Inferior parietal cortex (tissue), 1 donor: ENCODE data around the gene TMEM253.
A peak's percentile ranks its signal among the peaks of the same experiment; 100 is the strongest.

ENCODE experiments used
- DNase-seq: peaks from one replicate; pipeline ENCODE4 v3.0.0-alpha.2; 2016; ENCODE audit errors: extremely low spot score

TMEM253 gene

GRCh38 chr14:21090194-21090939 lies 10.5 kb upstream of the TMEM253 start:
- no peak for DNase-seq

GRCh38 chr14:21090940-21091663 lies 9.8 kb upstream of the TMEM253 start:
- DNase-seq = no peak

GRCh38 chr14:21091821-21092272 lies 9.0 kb upstream of the TMEM253 start:
- DNase-seq = no peak

- peak; percentile 63 for DNase-seq
These were observed 8.4 kb upstream of the TMEM253 start for GRCh38 chr14:21092273-21093011.

- no peak for DNase-seq
These were observed 7.8 kb upstream of the TMEM253 start for GRCh38 chr14:21093018-21093417.

GRCh38 chr14:21093769-21094681 lies 6.8 kb upstream of the TMEM253 start:
- DNase-seq = no peak

- DNase-seq = peak; percentile 20
These were observed 5.2 kb upstream of the TMEM253 start for GRCh38 chr14:21095430-21096205.

- DNase-seq = no peak
These were observed 4.4 kb upstream of the TMEM253 start for GRCh38 chr14:21096438-21096837.

- no peak for DNase-seq
These were observed 3.8 kb upstream of the TMEM253 start for GRCh38 chr14:21096978-21097635.

- no peak for DNase-seq
These were observed 3.2 kb upstream of the TMEM253 start for GRCh38 chr14:21097636-21098075.

- DNase-seq = no peak
These were observed 2.6 kb upstream of the TMEM253 start, which contains the start of gene ZNF219 for GRCh38 chr14:21098076-21098891. Gene ZNF219, minus strand, starts transcription at chr14:21098655. Its CDS starts 5,064 bp downstream, at chr14:21093591.

GRCh38 chr14:21098892-21099595 lies 1.8 kb upstream of the TMEM253 start:
- peak; percentile 35 for DNase-seq

GRCh38 chr14:21099596-21099985 lies 1.3 kb upstream of the TMEM253 start:
- no peak for DNase-seq

- no peak for DNase-seq
These were observed 1.0 kb downstream of the TMEM253 start for GRCh38 chr14:21101802-21102413.

- DNase-seq = no peak
These were observed 1.9 kb downstream of the TMEM253 start for GRCh38 chr14:21102521-21103410.

GRCh38 chr14:21103411-21103709 lies 2.5 kb downstream of the TMEM253 start:
- no peak for DNase-seq
